GM21576 (cell line): ENCODE results near the gene RTN4IP1.
A peak's percentile ranks its signal among the peaks of the same experiment; 100 is the strongest.

Experiments used
- ATAC-seq: cut with Tn5 transposase; IDR thresholded peaks from one replicate; pipeline ENCODE4 v1.9.1; 2021; ENCODE audit warnings: mild to moderate bottlenecking, moderate library complexity; ENCODE audit not compliant: unreplicated experiment

RTN4IP1 gene

GRCh38 chr6:106525107-106525881 lies 104.0 kb downstream of the RTN4IP1 start:
- ATAC-seq = peak; percentile 45

GRCh38 chr6:106522562-106523250 lies 106.6 kb downstream of the RTN4IP1 start:
- no peak for ATAC-seq
